H1 (cell line): ENCODE data around the gene HDAC10. TPM values are rescaled to one million over a fixed set of nuclear protein-coding genes. Genes with fewer than 3 reads are reported as not detected.

Experiments used
- CTCF ChIA-PET: fragments of 300-600 bp; sonication (Branson Sonifier 250); formaldehyde crosslinking; loops from one replicate; lab custom pipeline; 2021; ENCODE audit not compliant: partially characterized antibody; lab: Charles Lee
- POLR2A ChIA-PET: fragments of 300-600 bp; sonication (Branson Sonifier 250); formaldehyde crosslinking; loops from one replicate; lab custom pipeline; 2021; ENCODE audit warnings: inconsistent platforms; ENCODE audit not compliant: partially characterized antibody; lab: Charles Lee
- DNase-seq, 2 experiments: peaks; one replicate each; pipeline versions ENCODE4 v3.0.0 to v3.0.0-alpha.2; 2010 to 2022; ENCODE audit warnings: low spot score in 2 of 2, low read depth in 1 of 2, mixed read lengths in 1 of 2
- FAIRE-seq: peaks from 2 replicates; lab custom pipeline; 2011; peaks lifted over from hg19 to GRCh38; lab: Jason Lieb, UNC
- H2AFZ ChIP-seq: 2 replicates; pipeline ENCODE4 v1.8.1; 2012; ENCODE audit warnings: low read length, inconsistent platforms
- H2AK5ac ChIP-seq: 2 replicates; pipeline ENCODE4 v1.6.1; 2013; ENCODE audit warnings: low read depth, low read length
- H2BK120ac ChIP-seq: replicated peaks from 2 replicates; pipeline ENCODE3; 2013; ENCODE audit warnings: low read depth, low read length, inconsistent platforms
- H2BK12ac ChIP-seq: 2 replicates; pipeline ENCODE4 v1.6.1; 2013; ENCODE audit warnings: low read depth, low read length
- H2BK15ac ChIP-seq: 2 replicates; pipeline ENCODE4 v1.6.1; 2013; ENCODE audit warnings: low read length
- H2BK20ac ChIP-seq: 2 replicates; pipeline ENCODE4 v1.6.1; 2013; ENCODE audit warnings: low read length
- H2BK5ac ChIP-seq: 2 replicates; pipeline ENCODE4 v1.6.1; 2013; ENCODE audit warnings: low read depth, low read length
- H3K14ac ChIP-seq: 2 replicates; pipeline ENCODE4 v1.6.1; 2013; ENCODE audit warnings: inconsistent platforms; ENCODE audit not compliant: insufficient read length
- H3K18ac ChIP-seq: 2 replicates; pipeline ENCODE4 v1.6.1; 2013; ENCODE audit warnings: low read length; ENCODE audit errors: extremely low read depth
- H3K23ac ChIP-seq: 2 replicates; pipeline ENCODE4 v1.6.1; 2013; ENCODE audit warnings: inconsistent platforms; ENCODE audit not compliant: insufficient read length
- H3K23me2 ChIP-seq: 2 replicates; pipeline ENCODE4 v1.6.1; 2013; ENCODE audit warnings: low read depth, low read length
- H3K27ac ChIP-seq: 2 replicates; pipeline ENCODE4 v1.6.1; 2011; ENCODE audit warnings: low read depth, low read length, inconsistent platforms
- H3K27me3 ChIP-seq, 4 experiments: replicated peaks in 1 of 4; 1 replicate in 1 of 4; 2 replicates in 3 of 4; pipeline versions ENCODE4 v1.6.1 to v1.8.1; 2011 to 2013; ENCODE audit warnings: low read length in 3 of 4, mild to moderate bottlenecking in 3 of 4, inconsistent platforms in 2 of 4, mixed read lengths in 2 of 4, moderate library complexity in 1 of 4; ENCODE audit not compliant: control insufficient read depth in 3 of 4, insufficient read depth in 3 of 4; ENCODE audit errors: extremely low read depth in 1 of 4
- H3K36me3 ChIP-seq, 4 experiments: 2 replicates each; pipeline versions ENCODE4 v1.6.1 to v1.8.1; 2011 to 2013; ENCODE audit warnings: mild to moderate bottlenecking in 4 of 4, low read length in 3 of 4, moderate library complexity in 2 of 4, control low read depth in 1 of 4, inconsistent platforms in 1 of 4; ENCODE audit not compliant: insufficient read depth in 4 of 4, control insufficient read depth in 2 of 4
- H3K4ac ChIP-seq: replicated peaks from 2 replicates; pipeline ENCODE3; 2013; ENCODE audit warnings: low read length, low read depth, mixed read lengths, inconsistent platforms; ENCODE audit not compliant: insufficient read length
- H3K4me1 ChIP-seq, 4 experiments: replicated peaks in 1 of 4; 1 replicate in 1 of 4; 2 replicates in 3 of 4; pipeline versions ENCODE4 v1.6.1 to v1.8.1; 2011 to 2013; ENCODE audit warnings: low read length in 3 of 4, inconsistent platforms in 2 of 4, mixed read lengths in 1 of 4; ENCODE audit not compliant: insufficient read depth in 4 of 4, control insufficient read depth in 3 of 4
- H3K4me2 ChIP-seq, 2 experiments: 2 replicates each; pipeline versions ENCODE4 v1.6.1 to v1.8.1; 2011 to 2013; ENCODE audit warnings: low read depth in 2 of 2, low read length in 2 of 2, control low read depth in 1 of 2, inconsistent platforms in 1 of 2, mild to moderate bottlenecking in 1 of 2; ENCODE audit not compliant: insufficient read depth in 1 of 2
- H3K4me3 ChIP-seq, 4 experiments: fragments of 200-600, 300-600 bp in 1 of 4; sonication (generic), shearing (Covaris generic), sonication (Bioruptor Twin) in 1 of 4; 2 replicates each; pipeline versions ENCODE4 v1.5.1 to v1.8.1; 2011 to 2016; ENCODE audit warnings: low read length in 4 of 4, low read depth in 3 of 4, control low read depth in 2 of 4, inconsistent platforms in 2 of 4, mild to moderate bottlenecking in 2 of 4, mixed read lengths in 1 of 4, moderate library complexity in 1 of 4; ENCODE audit not compliant: insufficient read depth in 2 of 4; ENCODE audit errors: extremely low read depth in 1 of 4
- H3K56ac ChIP-seq: replicated peaks from 2 replicates; pipeline ENCODE3; 2013; ENCODE audit warnings: low read depth, mild to moderate bottlenecking, mixed read lengths, low read length, inconsistent platforms; ENCODE audit not compliant: insufficient read length
- H3K79me1 ChIP-seq: 2 replicates; pipeline ENCODE4 v1.6.1; 2013; ENCODE audit warnings: low read depth, low read length, control low read depth
- H3K79me2 ChIP-seq, 2 experiments: 2 replicates each; pipeline versions ENCODE4 v1.6.1 to v1.8.1; 2012 to 2013; ENCODE audit warnings: low read length in 2 of 2, mild to moderate bottlenecking in 2 of 2, inconsistent platforms in 1 of 2; ENCODE audit not compliant: insufficient read depth in 2 of 2, control insufficient read depth in 1 of 2
- H3K9ac ChIP-seq, 4 experiments: replicated peaks in 1 of 4; 1 replicate in 1 of 4; 2 replicates in 3 of 4; pipeline versions ENCODE4 v1.6.1 to v1.8.1; 2011 to 2013; ENCODE audit warnings: low read depth in 3 of 4, low read length in 3 of 4, control low read depth in 2 of 4, mild to moderate bottlenecking in 2 of 4, moderate library complexity in 2 of 4, inconsistent platforms in 1 of 4; ENCODE audit errors: extremely low read depth in 1 of 4
- H3K9me3 ChIP-seq, 2 experiments: 2 replicates each; pipeline versions ENCODE4 v1.6.1 to v1.8.1; 2012 to 2013; ENCODE audit warnings: mild to moderate bottlenecking in 2 of 2, moderate library complexity in 2 of 2, control low read depth in 1 of 2, inconsistent platforms in 1 of 2, low read depth in 1 of 2, low read length in 1 of 2, mixed read lengths in 1 of 2; ENCODE audit not compliant: insufficient read depth in 2 of 2
- H4K20me1 ChIP-seq, 2 experiments: replicated peaks in 1 of 2; 2 replicates each; pipeline versions ENCODE3 to v1.8.1; 2011 to 2013; ENCODE audit warnings: inconsistent platforms in 2 of 2, low read length in 2 of 2, mild to moderate bottlenecking in 1 of 2; ENCODE audit not compliant: insufficient read depth in 2 of 2, control insufficient read depth in 1 of 2
- H4K5ac ChIP-seq: 2 replicates; pipeline ENCODE4 v1.6.1; 2013; ENCODE audit warnings: low read length, low read depth, mixed read lengths, inconsistent platforms; ENCODE audit not compliant: insufficient read length
- H4K8ac ChIP-seq: 2 replicates; pipeline ENCODE4 v1.8.0; 2013; ENCODE audit warnings: mild to moderate bottlenecking, moderate library complexity, low read length, inconsistent platforms; ENCODE audit not compliant: insufficient read depth; ENCODE audit errors: extremely low read depth
- H4K91ac ChIP-seq: replicated peaks from 2 replicates; pipeline ENCODE3; 2013; ENCODE audit warnings: low read length, mixed read lengths, inconsistent platforms; ENCODE audit not compliant: insufficient read length
- BRCA1 ChIP-seq: IDR thresholded peaks from 2 replicates; pipeline ENCODE4 v1.6.1; 2012; ENCODE audit warnings: low read depth, low read length, improper control_type of control experiment
- MAFK ChIP-seq: IDR thresholded peaks from 2 replicates; pipeline ENCODE4 v1.6.1; 2012; ENCODE audit warnings: low read depth, mild to moderate bottlenecking, improper control_type of control experiment, low read length
- RXRA ChIP-seq: IDR thresholded peaks from 2 replicates; pipeline ENCODE4 v1.6.1; 2011; ENCODE audit warnings: low read depth, mild to moderate bottlenecking, low read length, moderate library complexity; ENCODE audit not compliant: insufficient read depth
- TCF12 ChIP-seq: IDR thresholded peaks from 2 replicates; pipeline ENCODE4 v1.6.1; 2011; ENCODE audit warnings: low read depth, mild to moderate bottlenecking, low read length
- ZNF274 ChIP-seq: IDR thresholded peaks from 2 replicates; pipeline ENCODE4 v1.7.0; 2012; ENCODE audit warnings: low read length, borderline replicate concordance; ENCODE audit errors: extremely low read depth
- WGBS, 2 experiments: shearing (Covaris generic) in 1 of 2; methylation state at CpG; one replicate each; pipeline versions ENCODE4 v1.1.6 to v1.1.7; 2013 to 2015; ENCODE audit warnings: low lambda C conversion rate in 2 of 2, mixed read lengths in 2 of 2, inconsistent platforms in 1 of 2, low coverage in 1 of 2, missing lambda C conversion rate in 1 of 2; ENCODE audit not compliant: insufficient replicate concordance in 2 of 2, insufficient coverage in 1 of 2, insufficient read length in 1 of 2; ENCODE audit errors: extremely low coverage in 1 of 2, missing lambda C conversion rate in 1 of 2; 5-methylcytosine and 5-hydroxymethylcytosine counted together
- polyA plus RNA-seq, 7 experiments: library from polyadenylated mRNA; depleted of rRNA in 3 of 7; stranded (reverse) in 5 of 7; unstranded in 2 of 7; fragments of >200 nt in 5 of 7; fragments of 200-250 nt in 2 of 7; gene quantifications; 1 replicate in 5 of 7; 2 replicates in 1 of 7; 4 replicates in 1 of 7; pipeline versions ENCODE4 v1.2.1 to v1.2.3, GENCODE V29; 2011 to 2013; ENCODE audit warnings: missing spikeins in 2 of 7, mixed read lengths in 2 of 7
- total RNA-seq: library from RNA; stranded (reverse); fragmentation: NEBNext Ultra II Directional; extraction: Animal tissue kit (Norgen Biotek cat#: 25700); gene quantifications from 2 replicates; pipeline ENCODE4 v1.2.1, GENCODE V29; 2021

Gene HDAC10
- total and polyA plus RNA-seq, 2 of the 8 experiments (the other 6 are each of a cell fraction or from before 2014, with no cell fraction given): 11.2 to 26.4 TPM

DNA sequence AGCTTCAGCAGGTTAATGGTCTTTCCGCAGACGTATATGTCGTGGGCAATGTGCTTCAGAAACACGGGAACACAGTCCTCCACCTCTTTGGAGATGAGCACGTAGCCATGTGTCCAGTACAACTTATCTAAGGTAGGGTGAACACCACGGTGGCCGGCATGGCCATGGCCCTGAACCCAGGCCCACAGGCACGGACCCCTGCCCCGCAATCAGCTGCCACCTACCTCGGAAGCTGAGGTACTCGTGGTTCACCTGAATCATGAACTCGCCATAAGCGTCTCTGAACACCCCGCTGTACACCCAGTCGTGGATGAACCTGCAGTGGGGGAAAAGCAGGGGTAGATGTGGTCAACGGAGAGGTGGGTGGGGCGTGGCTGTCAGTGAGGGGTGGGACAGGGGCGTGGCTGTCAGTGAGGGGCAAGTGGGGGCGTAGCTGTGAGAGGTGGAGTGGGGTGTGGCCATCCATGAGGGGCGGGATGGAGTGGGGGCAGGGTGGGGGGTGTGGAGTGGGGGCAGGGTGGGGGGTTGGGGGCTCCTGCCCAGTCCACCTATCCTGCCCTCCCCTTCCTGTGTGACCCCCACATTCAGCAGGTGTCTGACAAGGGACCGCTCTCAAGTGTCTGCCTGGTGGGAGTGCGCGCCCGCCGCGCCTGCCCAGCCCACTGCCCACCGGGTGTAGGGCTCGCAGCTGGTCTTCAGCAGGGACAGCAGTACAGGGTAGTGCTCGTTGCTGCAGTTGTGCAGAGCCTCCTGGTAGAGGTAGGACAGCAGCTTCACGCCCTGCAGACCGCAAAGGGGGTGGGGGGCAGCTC lies 24.8 kb downstream of the HDAC10 start:
- no peak overlapping the region for H2BK12ac ChIP-seq
- H2AFZ ChIP-seq: no peak overlapping the region
- peaks cover under 1 to 15% (median 6%) of the 10 kb centered on the region in 4 experiments; a peak in 7 of 8 replicates for H3K36me3 ChIP-seq
- H3K27ac ChIP-seq: no peak overlapping the region
- no peak overlapping the region for H2BK20ac ChIP-seq
- H3K79me2 ChIP-seq: no peaks in the 10 kb centered on the region
- no peak overlapping the region for H4K8ac ChIP-seq
- H3K4ac ChIP-seq: no peak overlapping the region
- no peak overlapping the region for H2BK5ac ChIP-seq
- H3K18ac ChIP-seq: no peak overlapping the region
- no peaks in the 10 kb centered on the region for H3K4me1 ChIP-seq
- H3K14ac ChIP-seq: no peak overlapping the region
- no peak overlapping the region for H3K9ac ChIP-seq
- H2BK120ac ChIP-seq: no peak overlapping the region
- DNase-seq (no peak), FAIRE-seq (no peak)
- H3K4me2 ChIP-seq: no peak overlapping the region
- 0 out of 2 replicates have a peak, but pooled peaks cover 4% of the 10 kb centered on the region for H3K79me1 ChIP-seq
- TF ChIP-seq TCF12 (no peak), MAFK (no peak), RXRA (no peak), ZNF274 (no peak), BRCA1 (no peak)
- no peak overlapping the region for H3K23ac ChIP-seq
- no peak overlapping the region for H2BK15ac ChIP-seq
- no peaks in the 10 kb centered on the region for H3K9me3 ChIP-seq
- ChIA-PET POLR2A (interaction anchor here (0.6 kb wide), 1 partner anchor 266 kb away, joined by 4 read pairs; no protein-coding TSS in a partner anchor), CTCF (interaction anchor here (9.2 kb wide), 1 partner anchor 14 kb away, joined by 77 read pairs; no protein-coding TSS in a partner anchor)
- H4K5ac ChIP-seq: no peak overlapping the region
- H3K27me3 ChIP-seq: no peaks in the 10 kb centered on the region
- H3K56ac ChIP-seq: no peak overlapping the region
- H2AK5ac ChIP-seq: no peak overlapping the region
- no peak overlapping the region for H3K4me3 ChIP-seq
- WGBS, 2 experiments: 97% methylated on average over 20 of the region's 31 CpGs; no CpG with 5 or more reads in 1 of the 2 experiments
- H3K23me2 ChIP-seq: no peaks in the 10 kb centered on the region
- H4K20me1 ChIP-seq: peaks cover 0 to 14% of the 10 kb centered on the region in 2 experiments
- no peak overlapping the region for H4K91ac ChIP-seq
